SK-N-SH treated with all-trans-retinoic acid at 6 μM for 48 hours (cell line): ENCODE results near the gene CNTNAP2.

Experiments
- ATAC-seq: fragments of 200-7000 bp; cut with Tn5 transposase; 3 replicates; pipeline ENCODE4 v1.9.1; 2020; ENCODE audit warnings: mild to moderate bottlenecking, moderate library complexity
- BACH2 ChIP-seq: fragments of 250-450 bp; sonication (Bioruptor Pico); IDR thresholded peaks from 2 replicates; pipeline ENCODE4 v1.9.0; 2021; ENCODE audit warnings: mild to moderate bottlenecking, borderline replicate concordance
- CREB5 ChIP-seq: fragments of 250-450 bp; sonication (Bioruptor Pico); IDR thresholded peaks from 2 replicates; pipeline ENCODE4 v1.5.1; 2020; ENCODE audit warnings: low read depth, mild to moderate bottlenecking, moderate library complexity
- CSDC2 ChIP-seq: fragments of 250-450 bp; sonication (Bioruptor Pico); IDR thresholded peaks from 2 replicates; pipeline ENCODE4 v1.5.0; 2020; ENCODE audit warnings: mild to moderate bottlenecking, moderate library complexity
- CSRNP3 ChIP-seq: fragments of 250-450 bp; sonication (Bioruptor Pico); IDR thresholded peaks from 2 replicates; pipeline ENCODE4 v1.5.1; 2021; ENCODE audit warnings: mild to moderate bottlenecking, moderate library complexity
- ESRRG ChIP-seq: fragments of 250-450 bp; sonication (Bioruptor Pico); IDR thresholded peaks from 2 replicates; pipeline ENCODE4 v1.6.1; 2021; ENCODE audit warnings: mild to moderate bottlenecking
- GLIS3 ChIP-seq: fragments of 250-450 bp; sonication (Bioruptor Pico); IDR thresholded peaks from 2 replicates; pipeline ENCODE4 v1.5.0; 2020; ENCODE audit warnings: mild to moderate bottlenecking, moderate library complexity
- ISL1 ChIP-seq: fragments of 250-450 bp; sonication (Bioruptor Pico); IDR thresholded peaks from 2 replicates; pipeline ENCODE4 v2.1.2; 2022; ENCODE audit warnings: mild to moderate bottlenecking, moderate library complexity
- OSR1 ChIP-seq: fragments of 250-450 bp; sonication (Bioruptor Pico); IDR thresholded peaks from 2 replicates; pipeline ENCODE4 v1.8.0; 2022; ENCODE audit warnings: moderate library complexity, mild to moderate bottlenecking, inconsistent platforms
- PATZ1 ChIP-seq: fragments of 250-450 bp; sonication (Bioruptor Pico); IDR thresholded peaks from 2 replicates; pipeline ENCODE4 v1.8.0; 2020; ENCODE audit warnings: mild to moderate bottlenecking, moderate library complexity, borderline replicate concordance
- POU6F1 ChIP-seq: fragments of 250-450 bp; sonication (Bioruptor Pico); IDR thresholded peaks from 2 replicates; pipeline ENCODE4 v1.8.0; 2021; ENCODE audit warnings: low read depth, mild to moderate bottlenecking, moderate library complexity, borderline replicate concordance
- PPARA ChIP-seq: fragments of 250-450 bp; sonication (Bioruptor Pico); IDR thresholded peaks from 2 replicates; pipeline ENCODE4 v1.5.0; 2020; ENCODE audit warnings: mild to moderate bottlenecking, borderline replicate concordance
- RARB ChIP-seq: fragments of 250-450 bp; sonication (Bioruptor Pico); IDR thresholded peaks from 2 replicates; pipeline ENCODE4 v1.8.0; 2021; ENCODE audit warnings: mild to moderate bottlenecking, moderate library complexity
- SNAI2 ChIP-seq: fragments of 250-450 bp; sonication (Bioruptor Pico); IDR thresholded peaks from 2 replicates; pipeline ENCODE4 v1.5.0; 2020; ENCODE audit warnings: mild to moderate bottlenecking, moderate library complexity
- TCF4 ChIP-seq: fragments of 250-450 bp; sonication (Bioruptor Pico); IDR thresholded peaks from 2 replicates; pipeline ENCODE4 v1.8.0; 2021; ENCODE audit warnings: mild to moderate bottlenecking, moderate library complexity, borderline replicate concordance
- TOX ChIP-seq: fragments of 250-450 bp; sonication (Bioruptor Pico); IDR thresholded peaks from 2 replicates; pipeline ENCODE4 v1.8.0; 2021; ENCODE audit warnings: mild to moderate bottlenecking, moderate library complexity, borderline replicate concordance
- ZC3H10 ChIP-seq: fragments of 250-450 bp; sonication (Bioruptor Pico); IDR thresholded peaks from 2 replicates; pipeline ENCODE4 v1.5.1; 2021; ENCODE audit warnings: mild to moderate bottlenecking, moderate library complexity
- ZFP3 ChIP-seq: fragments of 250-450 bp; sonication (Bioruptor Pico); IDR thresholded peaks from 2 replicates; pipeline ENCODE4 v1.5.0; 2020; ENCODE audit warnings: mild to moderate bottlenecking, moderate library complexity
- ZFP30 ChIP-seq: fragments of 450-650 bp; formaldehyde crosslinking; IDR thresholded peaks from 2 replicates; pipeline ENCODE4 v1.5.0; 2022; ENCODE audit warnings: mild to moderate bottlenecking, moderate library complexity
- ZNF565 ChIP-seq: fragments of 450-650 bp; formaldehyde crosslinking; conservative IDR thresholded peaks from 2 replicates; pipeline ENCODE4 v1.5.0; 2020; ENCODE audit warnings: low read depth, mild to moderate bottlenecking, moderate library complexity
- ZNF8 ChIP-seq: fragments of 450-650 bp; formaldehyde crosslinking; IDR thresholded peaks from 2 replicates; pipeline ENCODE4 v1.5.0; 2020; ENCODE audit warnings: mild to moderate bottlenecking, moderate library complexity
- TF ChIP-seq, protein P1 (sequence below): fragments of 250-450 bp; sonication (Bioruptor Pico); IDR thresholded peaks from 2 replicates; pipeline ENCODE4 v1.5.0; 2020; ENCODE audit warnings: mild to moderate bottlenecking, moderate library complexity

CNTNAP2 gene

DNA sequence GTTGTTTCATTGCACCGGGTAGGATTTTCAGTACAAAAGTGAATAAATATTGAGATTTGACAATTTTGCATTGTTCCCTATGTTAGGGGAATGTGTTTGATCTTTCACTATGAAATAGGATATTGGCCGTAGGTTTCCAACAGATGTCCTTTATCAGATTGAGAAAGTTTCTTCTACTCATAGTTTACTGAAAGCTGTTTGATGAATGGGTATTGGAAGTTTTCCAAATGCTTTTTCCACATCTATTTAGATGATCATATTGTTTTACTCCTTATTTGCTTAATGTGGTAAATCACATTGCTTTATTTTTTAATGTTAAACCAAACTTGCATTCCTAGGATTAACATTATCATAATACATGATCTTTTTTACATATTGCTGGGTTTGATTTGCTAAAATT, 2296.1 kb downstream of the CNTNAP2 start:
- TF ChIP-seq CSDC2 (CRISPR knock-in tag) (no peak), SNAI2 (CRISPR knock-in tag) (no peak), ISL1 (CRISPR knock-in tag) (peak; percentile 54)
- ATAC-seq, result peak; percentile 45; the same call in 2 of the 3 replicates

DNA sequence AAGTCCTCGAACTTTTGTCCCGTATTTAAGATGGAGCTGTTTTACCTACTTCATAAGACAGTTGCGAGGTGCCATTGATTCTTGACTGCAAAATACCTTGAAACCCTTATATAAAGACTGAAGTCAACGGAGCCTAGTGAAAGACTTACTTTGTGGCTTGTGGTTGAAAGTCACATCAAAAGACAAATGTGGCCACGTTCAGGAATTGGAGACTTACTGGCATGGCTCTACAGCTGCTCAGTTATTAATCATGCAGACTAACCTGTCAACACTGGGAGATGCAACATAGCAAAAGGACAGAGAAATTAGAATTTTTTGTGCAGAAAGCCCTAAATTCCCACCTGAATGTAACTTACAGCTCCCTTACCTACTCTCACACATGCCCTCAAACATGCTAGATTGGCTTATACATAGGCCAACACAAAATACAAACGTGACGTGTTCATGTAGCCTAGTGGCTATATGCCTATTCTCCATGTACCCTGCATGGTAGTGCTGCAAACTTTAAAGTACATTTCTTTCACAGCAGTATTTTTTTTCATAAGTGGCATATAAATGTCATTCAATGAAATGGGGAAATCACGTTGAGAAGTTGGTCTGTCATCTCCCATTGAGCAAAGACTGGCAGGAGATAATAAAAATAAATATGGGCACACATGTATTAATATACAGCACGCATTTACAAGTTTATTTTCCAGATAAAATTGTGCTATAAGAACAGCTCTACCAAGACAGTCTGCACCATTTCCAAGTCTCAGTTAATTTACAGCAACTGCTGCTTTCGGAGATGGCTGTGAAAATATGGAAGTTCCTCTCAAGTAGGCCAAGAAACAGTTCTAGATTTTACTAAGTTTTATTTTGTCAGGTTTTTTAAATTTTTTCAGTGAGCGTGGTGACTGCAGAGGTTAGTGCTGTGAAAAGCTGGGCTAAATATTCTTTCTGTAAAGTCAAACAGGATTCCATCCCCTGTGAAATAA, 2303.5 kb downstream of the CNTNAP2 start:
- no peak for ATAC-seq
- no peak for TF ChIP-seq PATZ1
- TF ChIP-seq, protein P1, sequence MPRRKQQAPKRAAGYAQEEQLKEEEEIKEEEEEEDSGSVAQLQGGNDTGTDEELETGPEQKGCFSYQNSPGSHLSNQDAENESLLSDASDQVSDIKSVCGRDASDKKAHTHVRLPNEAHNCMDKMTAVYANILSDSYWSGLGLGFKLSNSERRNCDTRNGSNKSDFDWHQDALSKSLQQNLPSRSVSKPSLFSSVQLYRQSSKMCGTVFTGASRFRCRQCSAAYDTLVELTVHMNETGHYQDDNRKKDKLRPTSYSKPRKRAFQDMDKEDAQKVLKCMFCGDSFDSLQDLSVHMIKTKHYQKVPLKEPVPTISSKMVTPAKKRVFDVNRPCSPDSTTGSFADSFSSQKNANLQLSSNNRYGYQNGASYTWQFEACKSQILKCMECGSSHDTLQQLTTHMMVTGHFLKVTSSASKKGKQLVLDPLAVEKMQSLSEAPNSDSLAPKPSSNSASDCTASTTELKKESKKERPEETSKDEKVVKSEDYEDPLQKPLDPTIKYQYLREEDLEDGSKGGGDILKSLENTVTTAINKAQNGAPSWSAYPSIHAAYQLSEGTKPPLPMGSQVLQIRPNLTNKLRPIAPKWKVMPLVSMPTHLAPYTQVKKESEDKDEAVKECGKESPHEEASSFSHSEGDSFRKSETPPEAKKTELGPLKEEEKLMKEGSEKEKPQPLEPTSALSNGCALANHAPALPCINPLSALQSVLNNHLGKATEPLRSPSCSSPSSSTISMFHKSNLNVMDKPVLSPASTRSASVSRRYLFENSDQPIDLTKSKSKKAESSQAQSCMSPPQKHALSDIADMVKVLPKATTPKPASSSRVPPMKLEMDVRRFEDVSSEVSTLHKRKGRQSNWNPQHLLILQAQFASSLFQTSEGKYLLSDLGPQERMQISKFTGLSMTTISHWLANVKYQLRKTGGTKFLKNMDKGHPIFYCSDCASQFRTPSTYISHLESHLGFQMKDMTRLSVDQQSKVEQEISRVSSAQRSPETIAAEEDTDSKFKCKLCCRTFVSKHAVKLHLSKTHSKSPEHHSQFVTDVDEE (CRISPR knock-in tag), result no peak
- no peak for TF ChIP-seq GLIS3 (CRISPR knock-in tag)
- no peak for TF ChIP-seq ISL1 (CRISPR knock-in tag)
- TF ChIP-seq PPARA (CRISPR knock-in tag), result no peak
- no peak for TF ChIP-seq ZC3H10 (CRISPR knock-in tag)
- TF ChIP-seq ZNF8, result no peak
- no peak for TF ChIP-seq ZFP3 (CRISPR knock-in tag)
- TF ChIP-seq CREB5 (CRISPR knock-in tag), result no peak
- TF ChIP-seq ZFP30 (CRISPR knock-in tag), result no peak
- TF ChIP-seq OSR1 (CRISPR knock-in tag), result no peak
- TF ChIP-seq SNAI2 (CRISPR knock-in tag), result no peak
- no peak for TF ChIP-seq ESRRG (CRISPR knock-in tag)
- no peak for TF ChIP-seq CSRNP3 (CRISPR knock-in tag)
- TF ChIP-seq RARB (CRISPR knock-in tag), result no peak
- no peak for TF ChIP-seq POU6F1 (CRISPR knock-in tag)
- TF ChIP-seq TOX (CRISPR knock-in tag), result no peak

GRCh38 chr7:148422030-148422429, 2305.4 kb downstream of the CNTNAP2 start:
- TF ChIP-seq TCF4 (CRISPR knock-in tag) (no peak), CSDC2 (CRISPR knock-in tag) (no peak), OSR1 (CRISPR knock-in tag) (no peak), ESRRG (CRISPR knock-in tag) (no peak), PATZ1 (no peak), ZNF8 (no peak), POU6F1 (CRISPR knock-in tag) (no peak), CSRNP3 (CRISPR knock-in tag) (no peak), ISL1 (CRISPR knock-in tag) (no peak), ZC3H10 (CRISPR knock-in tag) (no peak), TOX (CRISPR knock-in tag) (no peak), ZNF565 (CRISPR knock-in tag) (no peak), PPARA (CRISPR knock-in tag) (no peak), BACH2 (CRISPR knock-in tag) (no peak)
- TF ChIP-seq, all 23 proteins: peak for 0
- ATAC-seq, result no peak
